Right lobe of liver (tissue), 6 donors: ENCODE data around the gene POTEG. TPM values are rescaled to one million over a fixed set of nuclear protein-coding genes. Genes with fewer than 3 reads are reported as not detected.
A peak's percentile ranks its signal among the peaks of the same experiment; 100 is the strongest.
"Not testable (repeated sequence)": the region's sequence is repeated elsewhere in the genome, so short reads cannot be mapped to it uniquely, and the experiment has no call there.

ENCODE experiments used
- ATAC-seq, 4 donors: fragments of 200-7000 bp; cut with Tn5 transposase; one replicate each; pipeline ENCODE4 v1.9.1; 2020; ENCODE audit warnings: mild to moderate bottlenecking in 4 of 4, moderate library complexity in 4 of 4
- DNase-seq, 3 donors: peaks; one replicate each; pipeline ENCODE4 v3.0.0-alpha.2; 2020
- H3K27ac ChIP-seq, 3 donors: fragments of 200-600 bp; one replicate each; pipeline ENCODE4 v1.8.0; 2022
- H3K27me3 ChIP-seq, 2 donors: fragments of 200-600 bp; one replicate each; pipeline ENCODE4 v1.8.0; 2022
- H3K36me3 ChIP-seq, 4 donors: fragments of 200-600 bp; sonication (generic) in 1 of 4; one replicate each; pipeline versions ENCODE4 v1.5.1 to v1.8.0; 2017 to 2022; ENCODE audit warnings: control low read depth in 1 of 4
- H3K4me1 ChIP-seq, 4 donors: fragments of 200-600 bp; sonication (generic) in 1 of 4; one replicate each; pipeline versions ENCODE4 v1.5.1 to v1.8.0; 2017 to 2022; ENCODE audit warnings: control low read depth in 1 of 4
- H3K4me3 ChIP-seq, 3 donors: fragments of 200-600 bp; one replicate each; pipeline ENCODE4 v1.8.0; 2022
- H3K9me3 ChIP-seq, 4 donors: fragments of 200-600 bp; sonication (generic) in 1 of 4; one replicate each; pipeline versions ENCODE4 v1.5.1 to v1.8.0; 2017 to 2022; ENCODE audit warnings: control low read depth in 1 of 4
- WGBS: methylation state at CpG from one replicate; pipeline ENCODE4 v1.1.6; 2018; ENCODE audit warnings: low coverage, low lambda C conversion rate; ENCODE audit not compliant: insufficient coverage; ENCODE audit errors: missing lambda C conversion rate; 5-methylcytosine and 5-hydroxymethylcytosine counted together
- intact Hi-C, 2 donors: fragments of 100-400 bp; cut with DNase I; formaldehyde crosslinking; loops; one replicate each; pipeline versions ENCODE4 v1.11.2 to v1.14.1; 2022
- long read RNA-seq: library from polyadenylated mRNA; unstranded; transcript quantifications from one replicate; pipeline ENCODE4 v2.0.0, GENCODE V29; 2019
- total RNA-seq, 6 experiments: library from RNA; depleted of rRNA in 2 of 6; stranded (reverse); fragments of >200 nt in 2 of 6; fragmentation: NEBNext Ultra II Directional in 3 of 6; extraction: Animal tissue kit (Norgen Biotek cat#: 25700) in 3 of 6; gene quantifications; one replicate each; pipeline versions ENCODE4 v1.1.0 to v1.2.4, GENCODE V29; 2016 to 2023
- donor health status: DM: no; HTN: yes; CAD: no.
- donor health status: DM: no; HTN: no; CAD: no.
- donor health status: DM: no; HTN: no; CAD: no.
- donor health status: DM: no; HTN: yes; CAD: no.
- donor health status: DM: no; HTN: yes; CAD: no.

The POTEG gene
- total RNA-seq = not detected
- long read RNA-seq = 0 reads

- H3K9me3 ChIP-seq, intact Hi-C loops, H3K4me3 ChIP-seq, H3K27ac ChIP-seq, DNase-seq, H3K27me3 ChIP-seq, H3K36me3 ChIP-seq, H3K4me1 ChIP-seq, ATAC-seq: not testable (repeated sequence)
- no CpG with 5 or more reads among the region's 12 CpGs for WGBS
Observed at GRCh38 chr14:19434241-19434640, at the start of gene POTEG. POTEG (minus strand) TSS chr14:19434341; CDS start chr14:19434289, 52 bp downstream.

- H3K27ac ChIP-seq, H3K4me1 ChIP-seq, H3K36me3 ChIP-seq, intact Hi-C loops, ATAC-seq, H3K4me3 ChIP-seq, H3K9me3 ChIP-seq, DNase-seq, H3K27me3 ChIP-seq: not testable (repeated sequence)
- no CpG with 5 or more reads among the region's 16 CpGs for WGBS
Observed at GRCh38 chr14:19482093-19482492, 48.0 kb upstream of the POTEG start.

GRCh38 chr14:19481421-19481820 lies 47.3 kb upstream of the POTEG start:
- H3K9me3 ChIP-seq, intact Hi-C loops, H3K36me3 ChIP-seq, DNase-seq, H3K4me3 ChIP-seq, H3K27ac ChIP-seq, ATAC-seq, H3K27me3 ChIP-seq, H3K4me1 ChIP-seq: not testable (repeated sequence)
- no CpG with 5 or more reads among the region's 16 CpGs for WGBS

GRCh38 chr14:19480491-19480890 lies 46.4 kb upstream of the POTEG start:
- H3K4me3 ChIP-seq, H3K9me3 ChIP-seq, H3K27ac ChIP-seq, H3K27me3 ChIP-seq, DNase-seq, intact Hi-C loops, H3K36me3 ChIP-seq, H3K4me1 ChIP-seq: not testable (repeated sequence)
- WGBS = no CpG with 5 or more reads among the region's 5 CpGs
- peak in 2 of 4 donors; percentile 17 to 27 for ATAC-seq

- intact Hi-C loops, H3K27ac ChIP-seq, H3K36me3 ChIP-seq, H3K9me3 ChIP-seq, ATAC-seq, H3K27me3 ChIP-seq, DNase-seq, H3K4me3 ChIP-seq, H3K4me1 ChIP-seq: not testable (repeated sequence)
- WGBS = 34% methylated on average over 6 of the region's 6 CpGs
Observed at GRCh38 chr14:19445761-19446160, 11.6 kb upstream of the POTEG start.

- H3K9me3 ChIP-seq, intact Hi-C loops, H3K36me3 ChIP-seq, H3K4me1 ChIP-seq, H3K27ac ChIP-seq, ATAC-seq, H3K27me3 ChIP-seq, H3K4me3 ChIP-seq, DNase-seq: not testable (repeated sequence)
- 39% methylated on average over 2 of the region's 3 CpGs for WGBS
Observed at GRCh38 chr14:19439826-19440225, 5.7 kb upstream of the POTEG start.

GRCh38 chr14:19439219-19439618 lies 5.1 kb upstream of the POTEG start:
- DNase-seq, H3K27me3 ChIP-seq, H3K4me3 ChIP-seq, intact Hi-C loops, H3K27ac ChIP-seq, H3K9me3 ChIP-seq, ATAC-seq, H3K36me3 ChIP-seq, H3K4me1 ChIP-seq: not testable (repeated sequence)
- WGBS = 0% methylated on average over 2 of the region's 5 CpGs

- H3K27me3 ChIP-seq, H3K4me3 ChIP-seq, DNase-seq, H3K9me3 ChIP-seq, H3K27ac ChIP-seq, H3K36me3 ChIP-seq, intact Hi-C loops, H3K4me1 ChIP-seq: not testable (repeated sequence)
- WGBS = no CpG with 5 or more reads among the region's 1 CpG
- peak in 1 of 4 donors; percentile 28 for ATAC-seq
Observed at GRCh38 chr14:19437126-19437443, 2.9 kb upstream of the POTEG start.

GRCh38 chr14:19436311-19437125 lies 2.4 kb upstream of the POTEG start:
- ATAC-seq = peak in 2 of 4 donors; percentile 40 to 52
- intact Hi-C loops, H3K27me3 ChIP-seq, H3K36me3 ChIP-seq, H3K27ac ChIP-seq, H3K9me3 ChIP-seq, H3K4me1 ChIP-seq, H3K4me3 ChIP-seq, DNase-seq: not testable (repeated sequence)
- WGBS = no CpG with 5 or more reads among the region's 8 CpGs

- H3K36me3 ChIP-seq, intact Hi-C loops, H3K4me1 ChIP-seq, H3K27me3 ChIP-seq, H3K4me3 ChIP-seq, H3K27ac ChIP-seq, H3K9me3 ChIP-seq, DNase-seq: not testable (repeated sequence)
- no CpG with 5 or more reads among the region's 2 CpGs for WGBS
- ATAC-seq = peak in 2 of 4 donors; percentile 38 to 39
Observed at GRCh38 chr14:19435852-19436251, 1.7 kb upstream of the POTEG start.

- H3K9me3 ChIP-seq, intact Hi-C loops, ATAC-seq, H3K36me3 ChIP-seq, H3K27ac ChIP-seq, H3K4me1 ChIP-seq, H3K4me3 ChIP-seq, H3K27me3 ChIP-seq: not testable (repeated sequence)
- peak in 1 of 3 donors; percentile 29 for DNase-seq
- 82% methylated on average over 18 of the region's 53 CpGs for WGBS
Observed at GRCh38 chr14:19434891-19435290, 750 bp upstream of the POTEG start.

- H3K4me1 ChIP-seq, H3K36me3 ChIP-seq, H3K27me3 ChIP-seq, ATAC-seq, H3K4me3 ChIP-seq, DNase-seq, H3K9me3 ChIP-seq, intact Hi-C loops, H3K27ac ChIP-seq: not testable (repeated sequence)
- WGBS = no CpG with 5 or more reads among the region's 16 CpGs
Observed at GRCh38 chr14:19433765-19434164, 376 bp downstream of the POTEG start.
